Adrenal gland (tissue), 12 donors: ENCODE results near the gene ASXL1. TPM values are rescaled to one million over a fixed set of nuclear protein-coding genes. Genes with fewer than 3 reads are reported as not detected.

Source experiments
- DNase-seq, 7 donors: peaks; one replicate each; pipeline ENCODE4 v3.0.0-alpha.2; 2019 to 2020
- H3K27ac ChIP-seq, 5 donors: fragments of 200-600 bp; sonication (generic) in 4 of 5; 1 replicate in 3 of 5; 2 replicates in 2 of 5; pipeline versions ENCODE4 v1.5.1 to v1.8.0; 2016 to 2020; ENCODE audit warnings: mild to moderate bottlenecking in 1 of 5
- H3K27me3 ChIP-seq: fragments of 200-600 bp; 2 replicates; pipeline ENCODE4 v1.8.0; 2021
- H3K36me3 ChIP-seq, 2 donors: fragments of 200-600 bp; replicated peaks in 1 of 2; 1 replicate in 1 of 2; 2 replicates in 1 of 2; pipeline versions ENCODE4 v1.5.1 to v1.8.0; 2018 to 2022
- H3K4me1 ChIP-seq, 2 donors: fragments of 200-600 bp; replicated peaks in 1 of 2; 1 replicate in 1 of 2; 2 replicates in 1 of 2; pipeline versions ENCODE4 v1.5.1 to v1.8.0; 2018 to 2021
- H3K4me3 ChIP-seq, 4 donors: fragments of 200-600 bp; sonication (generic) in 3 of 4; one replicate each; pipeline ENCODE4 v1.5.1; 2016 to 2018
- H3K9me3 ChIP-seq, 3 donors: fragments of 200-600 bp; sonication (generic) in 1 of 3; replicated peaks in 1 of 3; 1 replicate in 2 of 3; 2 replicates in 1 of 3; pipeline versions ENCODE4 v1.5.1 to v1.8.0; 2016 to 2021
- POLR2A ChIP-seq, 2 donors: fragments of 450-650 bp; IDR thresholded peaks; one replicate each; pipeline ENCODE4 v1.6.1; 2017; ENCODE audit warnings: antibody characterized with exemption in 2 of 2, mild to moderate bottlenecking in 2 of 2, moderate library complexity in 1 of 2
- WGBS, 4 donors: extraction: QIAGEN DNeasy Blood & Tissue Kit in 2 of 4; methylation state at CpG; one replicate each; pipeline versions ENCODE4 v1.1.5 to v1.1.7; 2013 to 2017; 5-methylcytosine and 5-hydroxymethylcytosine counted together
- intact Hi-C, 2 donors: fragments of 100-400 bp; cut with DNase I; formaldehyde crosslinking; loops; one replicate each; pipeline versions ENCODE4 v1.14.1 to v1.15.0; 2022 to 2023
- polyA plus RNA-seq, 3 donors: library from polyadenylated mRNA; stranded (reverse); fragments of 200-250 nt in 2 of 3; fragments of 350-450 nt in 1 of 3; fragmentation: Illumina TruSeq in 1 of 3; extraction: RNeasy Lipid Tissue Mini Kit (QIAGEN cat#74804) in 1 of 3; gene quantifications; one replicate each; pipeline ENCODE4 v1.2.3, GENCODE V29; 2013 to 2014
- total RNA-seq, 9 donors: library from RNA; depleted of rRNA in 4 of 9; stranded (reverse); fragments of >200 nt in 4 of 9; fragments of 120-200 nt in 1 of 9; fragmentation: NEBNext Ultra II Directional in 1 of 9; extraction: Animal tissue kit (Norgen Biotek cat#: 25700) in 1 of 9; gene quantifications; one replicate each; pipeline versions ENCODE4 v1.1.0 to v1.2.4, GENCODE V29; 2013 to 2023
- TF ChIP-seq, protein P1 (sequence below), 6 experiments: fragments of 450-650 bp in 4 of 6; fragments of 200-600 bp in 2 of 6; sonication (generic) in 1 of 6; IDR thresholded peaks; 1 replicate in 5 of 6; 2 replicates in 1 of 6; pipeline versions ENCODE4 v1.5.1 to v1.8.0; 2016 to 2021; ENCODE audit warnings: antibody characterized with exemption in 6 of 6, mild to moderate bottlenecking in 2 of 6, moderate library complexity in 1 of 6
- donor health status: healthy with polysubstance abuse.
- donor health status: Bipolar disorder and iron deficiency.
- donor health status: DM: yes; HTN: yes; CAD: no.
- donor health status: DM: no; HTN: no; CAD: no.
- donor health status: DM: no; HTN: no; CAD: no.
- donor health status: DM: yes; HTN: yes; CAD: no.

The ASXL1 gene
- total and polyA plus RNA-seq, 12 donors = 19.9 to 77.7 (median 51.8) TPM

DNA sequence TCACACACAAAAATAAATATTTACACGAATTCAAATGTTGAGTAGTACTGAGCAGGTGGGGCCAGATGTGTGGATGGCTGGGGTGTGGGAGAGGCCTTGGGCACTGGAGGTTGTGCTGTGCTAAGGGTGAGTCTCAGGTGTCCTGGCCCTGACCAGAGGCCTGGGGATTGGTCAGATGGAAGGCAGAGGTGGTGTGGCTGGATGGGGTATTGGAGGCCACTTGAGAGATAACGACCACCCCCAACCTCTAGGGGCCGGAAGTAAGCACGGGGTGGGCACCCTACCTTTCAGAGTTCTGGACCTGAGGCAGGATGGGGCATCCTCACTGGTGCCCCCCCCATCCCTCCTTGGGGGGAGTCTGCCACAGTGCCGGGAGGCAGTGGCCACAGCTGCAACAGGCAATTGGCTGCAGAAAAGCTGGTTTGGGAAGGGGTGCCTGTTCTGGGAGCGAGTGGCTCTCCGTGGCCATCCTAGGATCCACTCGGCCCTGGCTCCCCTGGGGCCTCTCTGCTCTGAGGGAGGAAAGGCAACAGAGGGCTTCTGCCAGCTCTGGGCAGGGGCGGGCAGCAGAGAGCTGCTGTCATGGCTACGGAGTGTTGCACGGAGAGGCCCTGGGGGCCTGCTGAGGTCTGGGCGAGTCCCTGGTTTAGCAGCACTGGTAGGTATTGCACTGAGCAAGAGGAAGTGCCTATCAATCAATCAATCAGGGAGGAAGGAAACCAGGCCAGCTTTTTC, 87.6 kb downstream of the ASXL1 start:
- TF ChIP-seq, protein P1, sequence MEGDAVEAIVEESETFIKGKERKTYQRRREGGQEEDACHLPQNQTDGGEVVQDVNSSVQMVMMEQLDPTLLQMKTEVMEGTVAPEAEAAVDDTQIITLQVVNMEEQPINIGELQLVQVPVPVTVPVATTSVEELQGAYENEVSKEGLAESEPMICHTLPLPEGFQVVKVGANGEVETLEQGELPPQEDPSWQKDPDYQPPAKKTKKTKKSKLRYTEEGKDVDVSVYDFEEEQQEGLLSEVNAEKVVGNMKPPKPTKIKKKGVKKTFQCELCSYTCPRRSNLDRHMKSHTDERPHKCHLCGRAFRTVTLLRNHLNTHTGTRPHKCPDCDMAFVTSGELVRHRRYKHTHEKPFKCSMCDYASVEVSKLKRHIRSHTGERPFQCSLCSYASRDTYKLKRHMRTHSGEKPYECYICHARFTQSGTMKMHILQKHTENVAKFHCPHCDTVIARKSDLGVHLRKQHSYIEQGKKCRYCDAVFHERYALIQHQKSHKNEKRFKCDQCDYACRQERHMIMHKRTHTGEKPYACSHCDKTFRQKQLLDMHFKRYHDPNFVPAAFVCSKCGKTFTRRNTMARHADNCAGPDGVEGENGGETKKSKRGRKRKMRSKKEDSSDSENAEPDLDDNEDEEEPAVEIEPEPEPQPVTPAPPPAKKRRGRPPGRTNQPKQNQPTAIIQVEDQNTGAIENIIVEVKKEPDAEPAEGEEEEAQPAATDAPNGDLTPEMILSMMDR (IDR thresholded peaks at IDR 0.05) = no peak
- TF ChIP-seq POLR2A (IDR thresholded peaks at IDR 0.05) = no peak
- 46 to 70% (median 62%) methylated on average over 10 to 12 of the region's 12 CpGs for WGBS, 4 donors
- Histone ChIP-seq H3K36me3 (peaks cover 0 to 27% of the 10 kb centered on the region in 2 donors), H3K4me1 (peaks cover 0 to 48% of the 10 kb centered on the region in 2 donors), H3K9me3 (no peaks in the 10 kb centered on the region), H3K27me3 (no peaks in the 10 kb centered on the region), H3K27ac (peak overlapping the region in 2 of 5 donors; percentile 47), H3K4me3 (no peak overlapping the region)
- DNase-seq = peak in 5 of 7 donors; percentile 1 to 85 (median 25)
- intact Hi-C loops = no loop called here

DNA sequence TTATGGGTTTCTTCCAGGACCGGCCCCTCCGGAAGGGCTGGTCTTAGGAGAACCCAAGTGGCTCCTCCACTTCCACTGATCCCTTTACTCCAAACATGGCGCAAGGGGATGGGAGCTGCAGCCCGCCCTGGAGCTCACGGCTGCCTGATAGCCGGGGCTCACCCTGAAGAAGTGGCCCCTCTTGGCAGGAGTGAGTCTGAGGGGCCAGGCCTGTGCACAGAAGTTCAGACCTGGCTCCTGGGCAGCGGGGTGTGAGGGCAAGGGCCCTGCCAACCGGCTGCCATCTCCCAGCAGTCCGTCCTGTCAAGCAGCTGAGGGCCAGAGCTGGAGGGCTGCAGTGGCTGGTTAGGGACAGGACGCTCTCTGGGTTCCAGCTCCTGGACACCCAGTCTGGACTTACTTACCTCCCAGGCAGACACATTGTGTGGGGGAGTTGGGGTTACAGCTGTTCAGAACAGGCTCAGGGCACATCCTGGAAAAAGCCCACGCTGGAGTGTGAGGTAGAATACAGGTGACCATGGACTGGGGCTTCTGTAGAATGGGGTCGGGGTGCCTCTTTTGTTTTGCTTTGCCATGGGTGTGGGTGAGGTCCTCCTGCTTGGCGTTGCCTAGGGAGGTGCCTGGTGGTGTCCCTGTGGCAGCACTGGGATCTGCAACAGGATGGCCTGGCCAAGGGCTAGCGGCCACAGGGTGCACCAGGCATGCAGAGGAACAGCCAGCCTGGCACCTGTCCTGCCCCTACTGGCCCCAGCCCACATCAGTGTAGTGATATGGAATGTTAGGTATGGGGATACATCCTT, 88.4 kb downstream of the ASXL1 start:
- intact Hi-C loops = no loop called here
- Histone ChIP-seq H3K4me1 (peaks cover 0 to 52% of the 10 kb centered on the region in 2 donors), H3K27me3 (no peaks in the 10 kb centered on the region), H3K4me3 (no peak overlapping the region), H3K9me3 (no peaks in the 10 kb centered on the region), H3K27ac (peak overlapping the region in 2 of 5 donors; percentile 40 to 47), H3K36me3 (peaks cover 0 to 29% of the 10 kb centered on the region in 2 donors)
- DNase-seq = peak in 3 of 7 donors; percentile 14 to 53 (median 14)
- no peak for TF ChIP-seq POLR2A (IDR thresholded peaks at IDR 0.05)
- TF ChIP-seq, protein P1 (IDR thresholded peaks at IDR 0.05) = no peak
- 82 to 88% (median 86%) methylated on average over 5 to 14 of the region's 14 CpGs for WGBS, 4 donors

DNA sequence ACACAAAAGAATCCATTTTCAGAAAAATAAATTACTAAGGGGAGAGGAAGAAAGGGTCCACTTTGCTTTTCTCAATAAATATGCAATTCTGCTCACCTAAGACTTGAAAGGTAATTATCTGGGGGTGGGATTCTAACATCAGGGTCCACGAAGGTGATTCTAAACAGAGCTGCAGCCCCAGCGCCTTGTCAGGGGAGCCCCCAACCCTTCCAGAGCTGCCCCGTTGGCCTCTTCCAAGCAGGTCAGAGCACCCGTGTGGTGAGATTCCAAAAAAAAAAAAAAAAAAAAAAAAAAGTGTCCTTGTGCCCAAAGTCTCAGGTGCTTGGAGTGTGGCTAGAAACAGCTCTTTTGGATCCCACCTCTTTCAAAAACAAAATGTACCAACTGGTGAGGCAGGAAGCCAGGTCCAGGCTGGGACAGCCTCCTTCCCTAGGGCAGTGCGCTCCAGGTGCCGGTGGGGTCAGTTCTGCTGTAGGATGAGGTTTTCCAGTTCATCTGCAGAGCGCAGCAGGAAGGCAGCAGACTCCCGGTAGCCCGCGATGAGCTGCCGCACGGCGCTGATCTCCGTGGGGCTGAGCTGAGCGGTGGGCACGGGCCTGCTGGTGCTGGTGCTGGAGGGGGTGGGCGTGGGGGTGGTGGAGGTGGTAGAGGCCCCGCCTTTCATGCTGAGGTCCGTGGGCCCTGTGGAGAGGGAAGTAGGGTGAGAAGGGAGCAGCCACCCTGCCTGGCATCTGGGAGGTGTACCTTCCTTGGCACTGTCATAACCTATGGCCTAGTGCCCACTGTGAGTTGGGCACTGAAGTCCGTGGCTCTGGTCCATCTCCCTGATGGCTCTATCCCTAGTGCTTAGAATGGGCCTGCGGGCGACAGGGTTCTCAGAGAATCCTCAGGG, 89.3 kb downstream of the ASXL1 start:
- WGBS, 4 donors = 73 to 79% (median 76%) methylated on average over 9 to 22 of the region's 22 CpGs
- Histone ChIP-seq H3K4me3 (no peak overlapping the region), H3K27me3 (no peaks in the 10 kb centered on the region), H3K4me1 (peaks cover 0 to 55% of the 10 kb centered on the region in 2 donors), H3K9me3 (no peaks in the 10 kb centered on the region), H3K36me3 (peaks cover 0 to 33% of the 10 kb centered on the region in 2 donors), H3K27ac (peak overlapping the region in 2 of 5 donors; percentile 40 to 56)
- peak in 3 of 7 donors; percentile 11 to 56 (median 15) for DNase-seq
- intact Hi-C loops = no loop called here
- TF ChIP-seq, protein P1 (IDR thresholded peaks at IDR 0.05) = no peak
- TF ChIP-seq POLR2A (IDR thresholded peaks at IDR 0.05) = no peak
